BJ (cell line): ENCODE data around the gene CAMK2N2. TPM values are rescaled to one million over a fixed set of nuclear protein-coding genes. Genes with fewer than 3 reads are reported as not detected.

ENCODE experiments used
- CTCF ChIA-PET: fragments of 350-600 bp; formaldehyde crosslinking; extraction: SDS; loops from one replicate; lab custom pipeline; 2021; ENCODE audit warnings: antibody characterized with exemption, inconsistent platforms; lab: Yijun Ruan, JAX
- POLR2A ChIA-PET: fragments of 300-600 bp; sonication (Branson Sonifier 250); formaldehyde crosslinking; extraction: SDS; loops from one replicate; lab custom pipeline; 2021; ENCODE audit warnings: antibody characterized with exemption; lab: Charles Lee
- DNase-seq: peaks from one replicate; pipeline ENCODE4 v3.0.0-alpha.2; 2011; ENCODE audit warnings: low read depth
- H3K27me3 ChIP-seq: 2 replicates; pipeline ENCODE4 v1.6.0; 2011; ENCODE audit warnings: low read length; ENCODE audit not compliant: control insufficient read depth, insufficient read depth
- H3K36me3 ChIP-seq: 2 replicates; pipeline ENCODE4 v1.5.1; 2011; ENCODE audit warnings: low read length; ENCODE audit not compliant: control insufficient read depth, insufficient read depth
- H3K4me3 ChIP-seq: 2 replicates; pipeline ENCODE4 v1.5.1; 2011; ENCODE audit warnings: low read depth, mild to moderate bottlenecking, control low read depth, low read length
- CTCF ChIP-seq: IDR thresholded peaks from 2 replicates; pipeline ENCODE4 v1.5.1; 2011; ENCODE audit warnings: low read depth, mild to moderate bottlenecking, control low read depth, inconsistent platforms, low read length, moderate library complexity; ENCODE audit not compliant: insufficient read depth
- polyA minus RNA-seq: library from RNA; depleted of rRNA, polyadenylated mRNA; stranded (reverse); fragments of >200 nt; gene quantifications from 2 replicates; pipeline ENCODE4 v1.2.3, GENCODE V29; 2011; rRNA and poly(A)+ RNA removed
- polyA plus RNA-seq: library from polyadenylated mRNA; depleted of rRNA; stranded (reverse); fragments of >200 nt; gene quantifications from 2 replicates; pipeline ENCODE4 v1.2.3, GENCODE V29; 2011; rRNA removed

The CAMK2N2 gene
- polyA plus RNA-seq (0.17 and 0.28 TPM in 2 replicates), polyA minus RNA-seq (0.24 and 0.41 TPM in 2 replicates)

- Histone ChIP-seq H3K36me3 (no peaks in the 10 kb centered on the region), H3K27me3 (peaks cover 11% of the 10 kb centered on the region), H3K4me3 (peak within 1 kb of the TSS; percentile 51)
- ChIA-PET POLR2A (interaction anchor here (0.5 kb wide), 1 partner anchor 242 kb away, joined by 5 read pairs; no protein-coding TSS in a partner anchor), CTCF (interaction anchor here (1.1 to 1.5 kb wide), 3 partner anchors 10 to 34 kb away, joined by 3 to 5 read pairs (median 4); no protein-coding TSS in a partner anchor)
- no peak for DNase-seq
- TF ChIP-seq CTCF, result no peak
These were observed at the start of gene CAMK2N2 for GRCh38 chr3:184261270-184261853. Gene CAMK2N2 (minus strand): TSS chr3:184261553. CDS start chr3:184261285, 268 bp downstream.

- no peak for DNase-seq
- ChIA-PET CTCF (interaction anchor here (1.2 kb wide), 1 partner anchor 63 kb away, joined by 3 read pairs; no protein-coding TSS in a partner anchor), POLR2A (no interaction called here)
- peaks cover 21% of the 10 kb centered on the region for H3K36me3 ChIP-seq
- H3K4me3 ChIP-seq, result no peak overlapping the region
- H3K27me3 ChIP-seq, result no peaks in the 10 kb centered on the region
- TF ChIP-seq CTCF, result no peak
These were observed 47.4 kb upstream of the CAMK2N2 start for GRCh38 chr3:184308744-184309143.

GRCh38 chr3:184307915-184308314, 46.6 kb upstream of the CAMK2N2 start:
- no peak overlapping the region for H3K4me3 ChIP-seq
- no peak for TF ChIP-seq CTCF
- POLR2A ChIA-PET, result no interaction called here
- H3K36me3 ChIP-seq, result peaks cover 24% of the 10 kb centered on the region
- no peak for DNase-seq
- no peaks in the 10 kb centered on the region for H3K27me3 ChIP-seq
- CTCF ChIA-PET, result no interaction called here

GRCh38 chr3:184306341-184306972, 45.1 kb upstream of the CAMK2N2 start:
- H3K36me3 ChIP-seq, result peaks cover 34% of the 10 kb centered on the region
- CTCF ChIA-PET, result interaction anchor here (0.6 to 1.9 kb wide), 3 partner anchors 33 to 405 kb away, joined by 3 to 6 read pairs (median 3); no protein-coding TSS in a partner anchor
- no peak for TF ChIP-seq CTCF
- no peak for DNase-seq
- H3K4me3 ChIP-seq, result no peak overlapping the region
- POLR2A ChIA-PET, result no interaction called here
- no peaks in the 10 kb centered on the region for H3K27me3 ChIP-seq

- CTCF ChIA-PET, result interaction anchor here (0.6 to 1.9 kb wide), 3 partner anchors 34 to 404 kb away, joined by 3 to 6 read pairs (median 3); no protein-coding TSS in a partner anchor
- no peak overlapping the region for H3K4me3 ChIP-seq
- TF ChIP-seq CTCF, result peak; percentile 41
- POLR2A ChIA-PET, result no interaction called here
- H3K36me3 ChIP-seq, result peaks cover 38% of the 10 kb centered on the region
- no peaks in the 10 kb centered on the region for H3K27me3 ChIP-seq
- no peak for DNase-seq
These were observed 44.2 kb upstream of the CAMK2N2 start for GRCh38 chr3:184305577-184305976.
